H9 (cell line): ENCODE measurements around the gene BRMS1. TPM values are rescaled to one million over a fixed set of nuclear protein-coding genes. Genes with fewer than 3 reads are reported as not detected.

ENCODE experiments used
- DNase-seq: peaks from one replicate; pipeline ENCODE4 v3.0.0-alpha.2; 2017
- H2AFZ ChIP-seq: one replicate; pipeline ENCODE4 v1.6.1; 2013; ENCODE audit warnings: mild to moderate bottlenecking, low read length, control low read depth, moderate library complexity
- H2AK5ac ChIP-seq: 2 replicates; pipeline ENCODE4 v1.6.1; 2013; ENCODE audit warnings: low read length, control low read depth, mixed read lengths; ENCODE audit not compliant: insufficient read length
- H2BK120ac ChIP-seq: one replicate; pipeline ENCODE4 v1.6.1; 2013; ENCODE audit warnings: low read depth, mild to moderate bottlenecking, low read length, control low read depth, inconsistent platforms; ENCODE audit not compliant: poor library complexity, severe bottlenecking
- H2BK12ac ChIP-seq: 2 replicates; pipeline ENCODE4 v1.6.1; 2013; ENCODE audit warnings: low read length, control low read depth, mixed read lengths, low read depth; ENCODE audit not compliant: insufficient read length
- H2BK15ac ChIP-seq: 2 replicates; pipeline ENCODE4 v1.6.1; 2013; ENCODE audit warnings: low read depth, low read length, control low read depth
- H2BK20ac ChIP-seq: one replicate; pipeline ENCODE4 v1.6.1; 2013; ENCODE audit warnings: low read depth, mild to moderate bottlenecking, low read length, control low read depth, inconsistent platforms; ENCODE audit not compliant: poor library complexity, severe bottlenecking
- H2BK5ac ChIP-seq: 2 replicates; pipeline ENCODE4 v1.6.1; 2013; ENCODE audit warnings: low read length, control low read depth, mixed read lengths; ENCODE audit not compliant: insufficient read length
- H3K14ac ChIP-seq: 2 replicates; pipeline ENCODE4 v1.6.1; 2013; ENCODE audit warnings: low read length, control low read depth; ENCODE audit not compliant: insufficient read depth
- H3K18ac ChIP-seq: 2 replicates; pipeline ENCODE4 v1.6.1; 2013; ENCODE audit warnings: low read depth, mild to moderate bottlenecking, mixed read lengths, low read length, control low read depth; ENCODE audit not compliant: insufficient read length
- H3K23ac ChIP-seq: 2 replicates; pipeline ENCODE4 v1.6.1; 2013; ENCODE audit warnings: low read length, control low read depth, mixed read lengths, low read depth; ENCODE audit not compliant: insufficient read length
- H3K23me2 ChIP-seq: 2 replicates; pipeline ENCODE4 v1.6.1; 2013; ENCODE audit warnings: low read depth, mild to moderate bottlenecking, mixed read lengths, low read length, control low read depth; ENCODE audit not compliant: insufficient read length, poor library complexity, severe bottlenecking
- H3K27ac ChIP-seq: 2 replicates; pipeline ENCODE4 v1.5.1; 2013; ENCODE audit warnings: low read length, control low read depth, mixed read lengths, low read depth; ENCODE audit not compliant: insufficient read length
- H3K27me3 ChIP-seq: 2 replicates; pipeline ENCODE4 v1.6.1; 2013; ENCODE audit warnings: low read length, control low read depth, inconsistent platforms; ENCODE audit not compliant: insufficient read depth
- H3K4ac ChIP-seq: 2 replicates; pipeline ENCODE4 v1.6.1; 2013; ENCODE audit warnings: low read depth, mild to moderate bottlenecking, control low read depth, inconsistent platforms, low read length, moderate library complexity
- H3K4me1 ChIP-seq: 2 replicates; pipeline ENCODE4 v1.6.1; 2013; ENCODE audit warnings: low read length, control low read depth, inconsistent platforms; ENCODE audit not compliant: insufficient read depth
- H3K4me2 ChIP-seq: 2 replicates; pipeline ENCODE4 v1.6.1; 2013; ENCODE audit warnings: low read length, control low read depth, mixed read lengths; ENCODE audit not compliant: insufficient read length, insufficient read depth
- H3K56ac ChIP-seq: 2 replicates; pipeline ENCODE4 v1.6.1; 2013; ENCODE audit warnings: low read depth, mild to moderate bottlenecking, mixed read lengths, low read length, control low read depth; ENCODE audit not compliant: insufficient read length
- H3K79me1 ChIP-seq: 2 replicates; pipeline ENCODE4 v1.6.1; 2013; ENCODE audit warnings: low read depth, mild to moderate bottlenecking, moderate library complexity, low read length, control low read depth, inconsistent platforms; ENCODE audit not compliant: insufficient read depth, poor library complexity, severe bottlenecking
- H3K79me2 ChIP-seq: 2 replicates; pipeline ENCODE4 v1.6.1; 2013; ENCODE audit warnings: low read length, control low read depth, inconsistent platforms; ENCODE audit not compliant: insufficient read depth
- H3K9ac ChIP-seq: 2 replicates; pipeline ENCODE4 v1.6.1; 2013; ENCODE audit warnings: low read length, control low read depth, mixed read lengths; ENCODE audit not compliant: insufficient read length; ENCODE audit errors: extremely low read depth
- H3K9me3 ChIP-seq: one replicate; pipeline ENCODE4 v1.6.1; 2013; ENCODE audit warnings: low read depth, low read length, inconsistent platforms; ENCODE audit not compliant: control insufficient read depth
- H3T11ph ChIP-seq: one replicate; pipeline ENCODE4 v1.6.1; 2013; ENCODE audit warnings: mild to moderate bottlenecking, low read length, control low read depth, inconsistent platforms
- H4K20me1 ChIP-seq: one replicate; pipeline ENCODE4 v1.6.1; 2013; ENCODE audit not compliant: control insufficient read depth, insufficient read length, insufficient read depth
- H4K5ac ChIP-seq: 2 replicates; pipeline ENCODE4 v1.6.1; 2013; ENCODE audit warnings: low read depth, mild to moderate bottlenecking, mixed read lengths, low read length, control low read depth; ENCODE audit not compliant: insufficient read length
- H4K8ac ChIP-seq: replicated peaks from 2 replicates; pipeline ENCODE4 v1.6.1; 2013; ENCODE audit warnings: low read length, control low read depth, mixed read lengths, low read depth; ENCODE audit not compliant: insufficient read length
- H4K91ac ChIP-seq: 2 replicates; pipeline ENCODE4 v1.6.1; 2013; ENCODE audit warnings: low read depth, mild to moderate bottlenecking, moderate library complexity, mixed read lengths, low read length, control low read depth; ENCODE audit not compliant: insufficient read length
- H3K27ac Mint-ChIP-seq, 3 experiments: 2 replicates in 2 of 3; 3 replicates in 1 of 3; pipeline ENCODE4 v1.8.0; 2020 to 2021; ENCODE audit warnings: mixed read lengths in 3 of 3, mild to moderate bottlenecking in 1 of 3, moderate library complexity in 1 of 3
- H3K27me3 Mint-ChIP-seq: 2 replicates; pipeline ENCODE4 v1.8.0; 2021; ENCODE audit warnings: low read depth, mild to moderate bottlenecking, moderate library complexity, mixed read lengths
- H3K36me3 Mint-ChIP-seq, 3 experiments: 2 replicates in 2 of 3; 3 replicates in 1 of 3; pipeline ENCODE4 v1.8.0; 2020 to 2021; ENCODE audit warnings: low read depth in 3 of 3, mixed read lengths in 3 of 3; ENCODE audit not compliant: insufficient read depth in 1 of 3
- H3K4me1 Mint-ChIP-seq, 2 experiments: 2 replicates each; pipeline ENCODE4 v1.8.0; 2020; ENCODE audit warnings: mixed read lengths in 2 of 2
- H3K4me3 Mint-ChIP-seq, 2 experiments: 2 replicates in 1 of 2; 3 replicates in 1 of 2; pipeline ENCODE4 v1.8.0; 2020 to 2021; ENCODE audit warnings: mild to moderate bottlenecking in 2 of 2, mixed read lengths in 2 of 2, moderate library complexity in 1 of 2
- H3K9me3 Mint-ChIP-seq, 2 experiments: 2 replicates in 1 of 2; 3 replicates in 1 of 2; pipeline ENCODE4 v1.8.0; 2020; ENCODE audit warnings: mild to moderate bottlenecking in 2 of 2, mixed read lengths in 2 of 2, moderate library complexity in 1 of 2
- WGBS: extraction: QIAGEN DNeasy Blood & Tissue Kit; methylation state at CpG from one replicate; pipeline ENCODE4 v1.1.7; 2013; ENCODE audit warnings: missing lambda C conversion rate, low lambda C conversion rate, mixed read lengths; ENCODE audit not compliant: insufficient read length; ENCODE audit errors: extremely low coverage; 5-methylcytosine and 5-hydroxymethylcytosine counted together
- total RNA-seq: library from RNA; stranded (reverse); gene quantifications from 2 replicates; pipeline ENCODE4 v1.2.1, GENCODE V29; 2021
- TF ChIP-seq, protein P1 (sequence below): fragments of 200-600 bp; sonication (generic); conservative IDR thresholded peaks from 3 replicates; pipeline ENCODE4 v1.8.0; 2021; ENCODE audit warnings: antibody characterized with exemption, mild to moderate bottlenecking

BRMS1 gene
- total RNA-seq, 1 experiment from 2014 or later, result 50.1 TPM

GRCh38 chr11:66388780-66389386 lies 44.0 kb upstream of the BRMS1 start:
- Mint-ChIP-seq H3K4me1 (peaks cover 0 to 5% of the 10 kb centered on the region in 2 experiments; a peak in 3 of 4 replicates), H3K36me3 (no peaks in the 10 kb centered on the region)

More at GRCh38 chr11:66388780-66389386, 44.0 kb upstream of the BRMS1 start:
- no peak overlapping the region for H3K27ac Mint-ChIP-seq
- no peaks in the 10 kb centered on the region for H3K4me1 ChIP-seq
- H2AFZ ChIP-seq, result no peak overlapping the region
- H3K4me2 ChIP-seq, result no peak overlapping the region
- H3K56ac ChIP-seq, result no peak overlapping the region
- no peak overlapping the region for H3K18ac ChIP-seq
- WGBS, result no CpG with 5 or more reads among the region's 8 CpGs
- H3K14ac ChIP-seq, result no peak overlapping the region
- no peak overlapping the region for H4K91ac ChIP-seq
- no peak overlapping the region for H3K4ac ChIP-seq
- no peak overlapping the region for H3K23ac ChIP-seq
- no peaks in the 10 kb centered on the region for H4K20me1 ChIP-seq
- no peak overlapping the region for H3K4me3 Mint-ChIP-seq
- no peak overlapping the region for H2BK120ac ChIP-seq
- H3K9me3 Mint-ChIP-seq, result no peaks in the 10 kb centered on the region
- peak; percentile 83 for DNase-seq
- no peaks in the 10 kb centered on the region for H3K79me2 ChIP-seq
- peaks cover 14% of the 10 kb centered on the region for H3K27me3 Mint-ChIP-seq
- no peak overlapping the region for H2BK12ac ChIP-seq
- no peak overlapping the region for H4K5ac ChIP-seq
- TF ChIP-seq, protein P1, sequence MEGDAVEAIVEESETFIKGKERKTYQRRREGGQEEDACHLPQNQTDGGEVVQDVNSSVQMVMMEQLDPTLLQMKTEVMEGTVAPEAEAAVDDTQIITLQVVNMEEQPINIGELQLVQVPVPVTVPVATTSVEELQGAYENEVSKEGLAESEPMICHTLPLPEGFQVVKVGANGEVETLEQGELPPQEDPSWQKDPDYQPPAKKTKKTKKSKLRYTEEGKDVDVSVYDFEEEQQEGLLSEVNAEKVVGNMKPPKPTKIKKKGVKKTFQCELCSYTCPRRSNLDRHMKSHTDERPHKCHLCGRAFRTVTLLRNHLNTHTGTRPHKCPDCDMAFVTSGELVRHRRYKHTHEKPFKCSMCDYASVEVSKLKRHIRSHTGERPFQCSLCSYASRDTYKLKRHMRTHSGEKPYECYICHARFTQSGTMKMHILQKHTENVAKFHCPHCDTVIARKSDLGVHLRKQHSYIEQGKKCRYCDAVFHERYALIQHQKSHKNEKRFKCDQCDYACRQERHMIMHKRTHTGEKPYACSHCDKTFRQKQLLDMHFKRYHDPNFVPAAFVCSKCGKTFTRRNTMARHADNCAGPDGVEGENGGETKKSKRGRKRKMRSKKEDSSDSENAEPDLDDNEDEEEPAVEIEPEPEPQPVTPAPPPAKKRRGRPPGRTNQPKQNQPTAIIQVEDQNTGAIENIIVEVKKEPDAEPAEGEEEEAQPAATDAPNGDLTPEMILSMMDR, result peak; percentile 88
- H2BK5ac ChIP-seq, result no peak overlapping the region
- H2AK5ac ChIP-seq, result no peak overlapping the region
- H3T11ph ChIP-seq, result no peak overlapping the region
- H2BK15ac ChIP-seq, result no peak overlapping the region
- H3K9me3 ChIP-seq, result no peaks in the 10 kb centered on the region
- H3K9ac ChIP-seq, result no peak overlapping the region
- peaks cover 2% of the 10 kb centered on the region for H3K23me2 ChIP-seq
- H3K27me3 ChIP-seq, result no peaks in the 10 kb centered on the region
- H3K27ac ChIP-seq, result no peak overlapping the region
- H3K79me1 ChIP-seq, result no peaks in the 10 kb centered on the region
- H4K8ac ChIP-seq, result no peak overlapping the region
- no peak overlapping the region for H2BK20ac ChIP-seq
